NCI-H2107 (cell line): ENCODE results near the gene PRELID3B.
"Not testable (repeated sequence)": the region's sequence is repeated elsewhere in the genome, so short reads cannot be mapped to it uniquely, and the experiment has no call there.

Experiments used
- DNase-seq: peaks from one replicate; lab custom pipeline; 2025; lab: John Stamatoyannopoulos, UW

Gene PRELID3B

DNA sequence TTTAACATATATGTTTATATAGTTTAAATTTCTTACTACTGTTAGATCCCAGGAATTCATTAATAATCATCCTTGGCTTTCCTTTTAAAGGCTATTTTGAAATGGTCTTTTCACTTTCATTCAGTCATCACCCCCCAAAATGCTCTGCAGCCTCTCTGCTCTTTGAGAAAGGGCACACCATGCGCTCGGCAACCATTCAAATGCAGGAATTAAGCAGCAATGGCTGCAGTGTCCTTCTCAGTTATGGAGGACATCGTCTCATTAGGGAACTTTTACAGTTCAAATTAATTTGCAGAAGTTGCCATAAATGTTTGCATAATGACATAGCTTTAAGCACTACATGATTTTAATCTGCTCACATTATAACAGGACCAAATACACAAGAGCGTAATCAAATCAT is 17.1 kb downstream of the PRELID3B start:
- no peak for DNase-seq

DNA sequence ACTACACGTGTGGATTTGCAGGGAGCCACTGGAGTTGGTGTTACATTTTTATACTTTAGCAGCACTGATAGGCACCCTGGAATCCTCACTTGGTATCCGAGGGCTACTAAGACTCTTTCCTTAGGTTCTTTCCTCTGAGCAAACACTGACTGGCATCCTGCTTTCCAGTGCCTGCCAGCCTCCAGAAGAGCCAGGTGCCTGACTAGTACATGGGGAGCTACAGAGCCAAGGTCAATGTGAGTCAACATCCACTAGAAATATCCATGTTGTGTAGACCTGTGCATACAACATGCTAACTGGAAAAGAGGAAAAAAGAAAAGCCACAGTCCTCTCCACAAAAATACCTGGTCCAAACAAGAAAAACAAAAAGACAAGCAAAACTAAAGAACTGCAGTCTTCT is 17.5 kb downstream of the PRELID3B start:
- DNase-seq, result no peak

DNA sequence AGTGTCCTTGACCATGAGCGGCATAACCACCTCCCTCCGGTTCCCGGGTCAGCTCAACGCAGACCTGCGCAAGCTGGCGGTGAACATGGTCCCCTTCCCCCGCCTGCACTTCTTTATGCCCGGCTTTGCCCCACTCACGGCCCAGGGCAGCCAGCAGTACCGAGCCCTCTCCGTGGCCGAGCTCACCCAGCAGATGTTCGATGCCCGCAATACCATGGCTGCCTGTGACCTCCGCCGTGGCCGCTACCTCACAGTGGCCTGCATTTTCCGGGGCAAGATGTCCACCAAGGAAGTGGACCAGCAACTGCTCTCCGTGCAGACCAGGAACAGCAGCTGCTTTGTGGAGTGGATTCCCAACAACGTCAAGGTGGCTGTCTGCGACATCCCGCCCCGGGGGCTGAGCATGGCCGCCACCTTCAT is 18.5 kb downstream of the PRELID3B start:
- no peak for DNase-seq

DNA sequence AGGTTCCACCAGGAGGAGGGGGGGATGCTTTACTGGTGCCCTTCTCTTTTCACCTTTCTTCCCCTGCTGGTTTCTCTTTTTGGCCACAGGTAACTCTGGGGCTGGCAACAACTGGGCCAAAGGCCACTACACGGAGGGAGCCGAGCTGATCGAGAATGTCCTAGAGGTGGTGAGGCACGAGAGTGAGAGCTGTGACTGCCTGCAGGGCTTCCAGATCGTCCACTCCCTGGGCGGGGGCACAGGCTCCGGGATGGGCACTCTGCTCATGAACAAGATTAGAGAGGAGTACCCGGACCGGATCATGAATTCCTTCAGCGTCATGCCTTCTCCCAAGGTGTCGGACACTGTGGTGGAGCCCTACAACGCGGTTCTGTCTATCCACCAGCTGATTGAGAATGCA is 19.0 kb downstream of the PRELID3B start:
- no peak for DNase-seq

DNA sequence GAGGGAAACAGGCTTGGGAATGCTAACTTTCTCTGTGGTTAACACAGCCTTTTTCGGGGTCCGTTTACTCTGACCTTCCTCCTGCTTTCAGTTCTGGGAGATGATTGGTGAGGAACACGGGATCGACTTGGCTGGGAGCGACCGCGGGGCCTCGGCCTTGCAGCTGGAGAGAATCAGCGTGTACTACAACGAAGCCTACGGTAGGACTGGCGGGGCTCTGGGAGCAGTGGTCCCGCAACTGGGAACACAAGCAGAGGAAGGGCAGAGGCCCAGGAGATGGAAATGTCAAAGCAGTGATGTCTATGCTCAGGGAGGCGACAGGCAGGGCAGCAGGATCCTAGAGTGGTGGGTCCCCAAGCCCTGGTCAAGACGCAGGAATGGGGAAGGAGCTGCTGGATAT is 19.8 kb downstream of the PRELID3B start:
- no peak for DNase-seq

DNA sequence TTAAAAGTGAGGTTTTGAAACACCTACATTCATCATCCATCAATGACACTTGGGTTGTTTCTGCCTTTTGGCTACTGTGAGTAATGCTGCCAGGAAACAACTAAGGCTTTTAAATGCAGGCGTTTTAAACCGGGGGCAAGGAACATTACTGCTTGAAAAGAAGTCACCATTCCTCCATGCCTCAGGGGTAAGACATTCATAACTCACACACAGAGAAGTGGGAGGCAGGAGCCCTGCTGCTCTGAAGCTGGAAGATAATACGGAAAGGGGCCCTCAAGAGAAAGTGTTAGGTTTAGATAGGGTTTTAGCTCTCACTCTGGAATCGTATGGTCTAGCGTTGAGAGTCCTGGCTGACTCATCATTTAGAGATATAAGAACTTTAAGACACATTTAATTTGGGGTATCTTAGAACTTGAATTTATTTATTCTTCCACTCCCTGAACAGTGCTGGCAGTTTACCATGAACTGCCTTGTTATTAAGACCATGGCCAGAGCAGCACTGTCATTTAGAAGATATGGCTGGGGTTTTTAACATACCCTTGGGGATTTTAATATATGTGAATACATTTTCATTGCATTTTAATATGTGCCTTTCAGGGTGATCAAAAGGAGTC is 21.5 kb downstream of the PRELID3B start:
- DNase-seq, result no peak

DNA sequence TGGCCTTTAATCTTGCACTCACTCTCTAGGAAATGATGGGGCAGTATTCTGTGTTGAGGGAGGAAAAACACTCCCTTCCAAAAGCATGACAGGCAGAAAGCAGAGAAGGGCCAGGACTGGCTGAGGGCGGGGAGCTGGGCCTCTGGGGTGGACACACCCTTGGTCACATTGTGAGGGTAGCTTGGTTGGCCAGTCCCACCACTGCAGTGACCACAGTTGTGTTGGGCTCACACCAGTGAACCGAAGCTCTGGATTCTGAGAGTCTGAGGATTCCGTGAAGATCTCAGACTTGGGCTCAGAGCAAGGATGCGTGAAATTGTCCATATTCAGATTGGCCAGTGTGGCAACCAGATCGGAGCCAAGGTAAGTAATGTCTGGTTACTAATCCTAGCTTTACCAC is 23.4 kb downstream of the PRELID3B start, which contains the start of gene TUBB1:
TUBB1 (plus strand) TSS at position 213 of the 400 bp plus-strand sequence; CDS start at position 307, 94 bp downstream.
- no peak for DNase-seq

DNA sequence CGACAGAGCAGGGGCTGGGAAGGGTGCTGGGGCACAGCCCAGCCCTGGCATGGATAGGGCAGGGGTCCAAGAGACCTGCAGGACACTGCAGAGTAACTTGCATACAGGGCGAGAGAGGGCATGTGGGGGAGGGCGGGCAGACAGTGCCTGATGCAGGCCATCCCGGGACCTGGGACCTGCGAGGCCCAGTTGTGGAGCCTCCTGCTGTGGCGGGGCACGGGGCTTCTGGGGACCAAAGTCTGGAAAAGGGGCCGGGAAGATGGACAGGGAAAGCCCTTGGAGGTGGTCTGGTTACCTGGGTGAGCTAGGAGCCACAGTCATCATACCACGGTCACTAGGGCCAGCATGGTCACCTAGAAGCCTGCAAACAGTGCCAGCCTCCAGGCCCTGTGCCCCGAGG is 23.8 kb downstream of the PRELID3B start:
- DNase-seq, result no peak

DNA sequence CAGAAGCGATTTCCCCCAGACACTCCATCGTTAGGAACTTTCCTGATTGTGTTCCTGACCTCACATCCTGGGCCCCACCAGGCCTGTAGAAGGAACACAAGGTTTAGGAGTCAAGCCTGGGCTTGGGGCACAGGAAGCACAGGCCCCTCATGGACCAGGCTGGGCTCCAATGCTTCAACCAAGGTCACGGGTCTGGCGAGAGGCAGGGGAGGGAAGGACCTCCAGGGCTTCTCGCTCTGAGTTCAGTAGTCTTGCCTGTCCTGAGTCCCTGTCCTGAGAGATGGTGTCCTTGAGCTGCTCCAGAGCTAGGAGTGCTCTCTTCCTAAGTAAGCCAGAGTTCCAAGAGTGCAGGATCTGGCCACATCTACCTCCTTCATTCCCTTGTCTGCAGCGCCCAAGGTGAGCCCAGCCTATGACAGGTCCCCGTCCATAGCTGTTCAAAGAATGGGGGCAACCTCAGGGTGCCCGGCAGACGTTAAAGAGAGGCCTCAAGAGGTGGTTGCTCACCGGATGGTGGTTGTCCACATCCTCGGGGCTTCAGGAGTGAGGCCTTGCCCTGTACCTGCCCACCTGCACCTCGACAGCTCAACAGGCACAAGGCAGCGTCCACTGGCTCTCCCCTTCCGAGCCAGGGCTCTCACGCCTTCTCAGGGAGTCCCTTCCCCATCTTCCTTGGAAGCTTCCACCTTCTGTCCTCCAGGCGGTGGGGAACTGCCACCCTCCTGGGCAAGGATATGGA is 24.9 kb downstream of the PRELID3B start:
- DNase-seq, result no peak

DNA sequence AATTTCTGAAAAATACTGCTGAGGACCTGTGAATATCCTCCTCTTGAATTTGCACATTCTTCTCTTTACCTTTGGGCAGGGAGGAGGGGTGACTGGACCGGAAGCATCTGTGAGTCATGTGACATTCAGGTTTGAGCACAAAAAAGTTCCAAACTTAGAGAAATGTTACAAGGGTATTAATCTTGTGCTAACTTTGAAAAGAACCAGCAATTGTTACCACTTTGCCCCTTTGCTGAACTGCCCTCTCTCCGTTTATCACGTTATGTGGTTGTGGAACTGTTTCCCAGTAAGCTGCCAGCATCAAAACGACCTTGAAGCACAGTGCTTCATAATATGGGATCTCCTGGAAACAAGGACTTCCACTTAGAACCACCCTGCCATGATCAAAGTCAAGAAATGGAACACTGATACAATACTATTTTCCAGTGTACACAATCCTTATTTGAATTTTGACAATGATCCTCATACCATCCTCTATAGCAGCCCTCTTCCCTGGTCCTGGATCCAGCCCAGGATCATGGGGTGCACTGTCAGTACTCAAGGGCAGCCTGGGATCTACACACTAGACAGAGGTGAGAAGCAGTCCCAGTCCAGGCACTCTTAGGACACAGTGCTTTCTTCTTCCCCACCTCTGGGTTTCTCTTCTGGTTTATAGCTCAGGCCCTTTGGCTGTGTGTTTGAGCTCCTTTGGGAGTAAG is 25.6 kb downstream of the PRELID3B start:
- DNase-seq, result no peak

DNA sequence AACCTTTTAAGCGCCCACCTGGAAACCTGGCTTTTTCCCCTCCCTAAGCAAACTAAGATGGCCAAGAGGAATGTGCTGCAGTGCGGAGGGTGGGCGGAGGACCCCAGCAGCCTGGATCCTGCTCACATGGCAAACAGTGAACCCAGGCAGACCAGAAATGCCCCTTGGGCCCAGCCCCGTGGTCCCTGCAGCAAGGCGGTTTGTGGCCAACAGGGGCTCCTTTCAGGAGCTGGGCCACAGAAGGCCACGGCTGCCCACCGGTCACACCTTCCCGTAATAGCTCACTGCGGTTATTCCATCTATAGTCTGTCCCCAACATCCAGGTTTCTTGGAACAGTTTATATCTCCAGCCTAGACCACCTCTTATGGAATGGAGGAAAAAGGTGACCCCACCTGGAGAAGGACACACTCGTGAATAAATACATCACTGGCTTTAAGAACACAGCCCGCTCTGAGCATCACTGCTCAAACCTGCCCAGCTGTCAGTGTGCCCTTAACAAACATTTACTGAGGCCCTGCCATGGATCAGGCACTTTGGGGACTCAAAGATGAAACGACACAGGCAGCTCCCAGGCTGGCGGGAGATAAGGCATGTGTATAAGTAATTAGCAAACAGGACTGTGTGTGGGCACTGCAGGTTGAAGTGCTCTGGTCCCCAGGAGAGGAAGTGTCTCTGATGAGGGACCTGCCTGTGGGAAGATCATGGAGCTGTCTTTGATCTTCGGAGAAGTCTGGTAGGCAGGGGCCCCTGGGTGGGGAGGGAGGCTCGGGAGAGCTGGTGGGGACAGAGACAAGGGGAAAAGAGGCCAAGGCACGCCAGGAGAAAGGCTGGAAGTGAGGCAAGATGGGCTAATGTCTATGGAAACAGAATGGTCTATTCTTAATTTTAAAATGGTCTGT is 26.5 kb downstream of the PRELID3B start:
- no peak for DNase-seq

DNA sequence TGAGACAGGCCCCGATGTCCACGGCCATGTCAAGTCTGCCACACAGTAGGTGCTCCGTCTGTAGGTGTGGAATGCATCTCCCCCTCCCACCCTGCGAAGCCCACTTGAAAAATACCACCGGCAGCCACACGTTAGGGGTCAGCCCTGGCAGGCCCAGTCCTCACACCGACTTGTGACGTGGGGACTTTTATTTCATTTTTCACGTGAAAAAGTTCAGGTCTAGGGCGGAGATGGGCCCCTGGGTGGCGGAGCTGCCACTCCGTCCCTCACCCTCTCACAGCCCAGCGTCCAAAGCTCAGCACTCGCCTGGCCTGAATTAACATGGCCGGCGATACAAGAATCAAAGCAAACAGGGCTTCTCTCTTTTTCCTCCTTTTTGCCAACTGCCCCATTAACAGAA is 27.2 kb downstream of the PRELID3B start:
- no peak for DNase-seq

DNA sequence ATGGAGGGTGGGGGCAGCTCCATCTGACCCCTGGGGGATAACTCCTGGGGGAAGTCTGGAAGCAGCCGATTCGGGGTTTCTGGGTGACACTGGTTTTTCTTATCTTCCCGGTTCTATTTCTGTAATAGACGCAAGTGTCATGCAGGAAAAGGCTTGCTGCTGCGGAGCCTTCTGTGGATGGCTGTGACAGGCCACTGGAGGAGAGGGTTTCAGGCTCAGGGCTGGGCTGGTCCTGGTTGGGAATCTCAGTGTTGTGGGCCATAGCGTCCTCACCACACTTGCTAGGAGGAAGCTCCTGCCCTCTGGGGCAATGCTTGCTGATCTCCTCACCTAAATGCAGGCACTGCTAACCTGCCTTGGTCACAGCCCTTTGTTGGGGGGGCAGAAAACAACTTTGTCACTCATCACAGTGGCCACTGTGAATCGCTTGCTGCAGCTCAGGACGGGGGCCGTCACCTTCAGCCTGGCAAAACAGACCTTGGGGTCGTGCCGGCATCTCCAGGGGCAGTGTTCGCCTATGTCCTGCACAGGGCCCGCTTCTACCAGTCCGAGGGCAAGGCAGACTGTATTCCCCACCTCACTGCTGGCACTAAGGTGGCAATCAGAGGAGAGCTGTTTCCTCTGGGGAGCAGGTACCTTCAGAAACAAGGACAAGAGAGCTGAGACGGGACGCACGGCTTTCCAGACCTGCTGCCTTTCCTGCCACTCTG is 27.8 kb downstream of the PRELID3B start:
- no peak for DNase-seq

DNA sequence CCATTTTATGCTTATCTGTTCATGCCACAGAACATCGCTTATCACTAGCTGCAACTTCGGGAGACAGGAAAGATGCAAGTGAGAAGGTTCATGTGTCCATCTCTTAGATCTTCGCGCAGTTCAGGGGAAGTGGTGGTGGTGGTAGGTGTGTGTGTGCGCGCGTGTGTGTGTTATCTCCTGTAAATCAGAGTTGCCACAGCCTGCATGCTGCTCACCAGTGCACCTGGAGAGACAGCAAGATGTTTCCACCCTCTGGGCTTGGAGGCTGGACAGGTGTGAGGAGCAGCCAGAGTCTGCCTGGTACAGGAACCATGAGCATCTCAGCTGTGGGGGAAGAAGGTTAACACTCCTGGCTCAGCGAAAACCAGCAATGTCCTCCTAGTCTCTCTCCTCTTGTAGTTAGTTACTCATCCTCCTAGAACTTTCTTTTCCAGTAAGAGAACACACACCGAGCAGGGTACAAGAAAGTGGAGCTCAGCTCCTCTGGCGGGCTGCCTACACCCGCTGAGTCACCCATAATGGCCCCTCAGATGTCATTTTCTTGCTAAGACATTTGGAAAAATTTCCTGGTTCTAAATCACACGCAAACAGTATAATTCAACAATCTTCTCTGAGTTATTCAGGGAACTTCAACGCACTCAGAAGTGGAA is 28.5 kb downstream of the PRELID3B start:
- DNase-seq, result no peak

DNA sequence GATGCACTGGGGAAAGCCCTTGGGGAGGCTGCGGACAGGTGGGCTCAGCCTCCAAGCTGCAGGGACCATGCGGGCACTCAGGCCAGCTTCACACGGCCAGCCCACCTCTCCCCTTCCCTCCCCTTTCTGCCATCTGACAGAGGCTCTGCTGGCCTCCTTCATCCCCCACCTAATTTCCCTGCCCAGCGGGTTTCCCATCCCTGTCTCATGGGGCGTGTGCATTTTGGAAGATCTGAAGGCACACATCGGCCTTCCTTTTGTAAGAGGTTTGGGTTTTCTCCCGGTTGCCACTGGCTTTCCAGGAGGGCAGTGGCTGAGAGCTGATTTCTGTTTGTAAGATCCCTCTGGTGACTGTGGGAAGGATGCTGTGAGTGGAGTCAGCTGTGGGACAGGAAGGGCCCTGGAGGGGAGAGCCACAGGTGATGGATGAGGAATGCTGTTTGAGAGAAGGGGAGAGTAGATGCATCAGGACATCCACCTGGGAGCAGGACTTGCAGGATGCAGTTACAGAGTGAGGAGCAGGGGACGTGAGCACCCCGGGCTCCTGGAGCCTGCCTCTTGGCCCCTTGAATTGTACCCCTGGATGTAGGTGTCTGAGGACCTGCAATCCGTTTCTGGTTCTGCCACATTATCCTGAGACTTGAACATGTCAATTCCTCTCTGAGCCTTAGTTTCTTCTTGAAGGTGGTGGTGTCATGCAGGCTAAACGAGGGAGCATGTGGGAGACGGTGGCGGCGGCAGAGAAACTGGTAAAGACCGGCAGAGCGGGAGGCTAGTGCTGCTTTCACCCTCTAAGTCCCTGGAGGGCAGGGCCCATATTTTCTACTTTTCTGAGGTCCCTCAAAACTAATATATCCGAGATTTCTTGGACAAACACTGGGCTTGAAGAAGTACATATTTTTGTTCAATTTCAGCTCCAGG is 29.3 kb downstream of the PRELID3B start:
- no peak for DNase-seq

DNA sequence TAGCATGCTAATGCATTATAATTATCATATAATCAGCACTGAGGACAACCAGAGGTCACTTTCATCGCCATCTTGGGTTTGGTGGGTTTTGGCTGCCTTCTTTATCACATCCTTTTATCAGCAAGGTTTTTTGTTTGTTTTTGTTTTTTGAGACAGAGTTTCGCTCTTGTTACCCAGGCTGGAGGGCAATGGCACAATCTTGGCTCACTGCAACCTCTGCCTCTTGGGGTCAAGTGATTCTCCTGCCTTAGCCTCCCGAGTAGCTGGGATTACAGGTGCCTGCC is 30.8 kb downstream of the PRELID3B start:
- not testable (repeated sequence) for DNase-seq

DNA sequence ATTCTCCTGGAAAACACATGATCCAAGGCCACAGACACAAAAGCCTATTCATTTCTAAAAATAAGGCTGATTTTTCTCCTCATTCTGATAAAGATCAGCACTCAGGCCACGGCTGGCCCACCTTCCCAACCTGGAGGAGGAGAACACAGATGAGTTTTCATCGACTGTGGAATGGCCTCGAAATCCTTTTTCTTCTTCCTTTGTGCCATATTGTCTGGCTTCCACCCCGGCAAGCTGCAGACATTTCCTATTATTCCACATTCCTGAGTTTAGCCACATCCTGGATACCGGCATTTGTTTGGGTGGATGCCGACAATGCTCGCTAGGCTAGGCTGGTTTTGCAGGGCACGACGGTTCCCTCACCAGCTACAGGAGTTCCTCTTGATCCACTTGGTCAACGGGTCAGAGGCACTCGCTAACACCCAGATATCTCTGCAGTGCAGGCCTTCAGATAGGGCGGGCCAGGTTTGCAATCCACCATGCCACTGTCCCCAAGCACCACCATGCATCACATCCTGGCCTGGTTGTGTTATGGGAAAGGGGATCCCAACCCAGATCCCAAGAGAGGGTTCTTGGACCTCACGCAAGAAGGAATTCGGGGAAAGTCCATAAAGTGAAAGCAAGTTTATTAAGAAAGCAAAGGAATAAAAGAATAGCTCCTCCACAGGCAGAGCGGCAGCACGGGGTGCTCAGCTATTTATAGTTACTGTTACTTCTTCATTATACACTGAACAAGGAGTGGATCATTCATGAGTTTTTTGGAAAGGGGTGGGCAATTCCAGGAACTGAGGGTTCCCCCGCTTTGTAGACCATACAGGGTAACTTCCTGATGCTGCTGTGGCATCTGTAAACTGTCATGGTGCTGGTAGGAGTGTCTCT is 31.4 kb downstream of the PRELID3B start:
- DNase-seq, result no peak

DNA sequence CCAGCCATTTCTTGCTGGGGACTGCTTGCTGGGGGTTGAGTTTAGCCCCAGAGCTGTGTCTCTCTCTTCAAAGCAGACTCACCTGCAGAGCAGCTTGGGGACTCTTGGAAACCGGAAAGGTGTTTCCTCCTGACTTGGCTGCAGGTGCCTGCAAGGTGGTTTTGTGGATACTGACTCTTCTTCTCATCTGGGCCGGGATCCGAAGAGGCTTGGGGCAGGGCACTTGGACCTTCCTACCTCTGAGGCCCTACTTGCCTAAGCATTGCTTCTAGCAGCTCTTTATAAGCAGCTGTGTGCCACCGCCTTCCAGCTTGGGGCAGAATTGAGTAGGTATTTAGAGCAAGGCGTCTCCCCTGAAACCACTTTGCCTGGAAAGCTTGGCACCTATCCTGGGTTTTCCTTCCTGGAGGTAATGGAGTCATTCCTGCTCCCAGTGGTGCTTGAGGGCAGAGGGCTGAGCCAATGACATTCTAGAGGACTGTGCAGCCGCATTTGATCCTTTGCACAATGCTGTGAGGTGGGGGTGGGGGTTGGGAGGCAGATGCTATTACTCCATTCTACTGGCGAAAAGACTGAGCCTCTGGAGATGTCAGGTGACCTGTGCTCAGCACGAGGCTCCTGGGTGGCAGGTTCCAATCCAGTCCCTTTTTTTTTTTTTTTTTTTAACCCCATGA is 32.1 kb downstream of the PRELID3B start:
- peak; percentile 38 for DNase-seq
